ENCODE results near the gene NFIA.

Gene NFIA

DNA sequence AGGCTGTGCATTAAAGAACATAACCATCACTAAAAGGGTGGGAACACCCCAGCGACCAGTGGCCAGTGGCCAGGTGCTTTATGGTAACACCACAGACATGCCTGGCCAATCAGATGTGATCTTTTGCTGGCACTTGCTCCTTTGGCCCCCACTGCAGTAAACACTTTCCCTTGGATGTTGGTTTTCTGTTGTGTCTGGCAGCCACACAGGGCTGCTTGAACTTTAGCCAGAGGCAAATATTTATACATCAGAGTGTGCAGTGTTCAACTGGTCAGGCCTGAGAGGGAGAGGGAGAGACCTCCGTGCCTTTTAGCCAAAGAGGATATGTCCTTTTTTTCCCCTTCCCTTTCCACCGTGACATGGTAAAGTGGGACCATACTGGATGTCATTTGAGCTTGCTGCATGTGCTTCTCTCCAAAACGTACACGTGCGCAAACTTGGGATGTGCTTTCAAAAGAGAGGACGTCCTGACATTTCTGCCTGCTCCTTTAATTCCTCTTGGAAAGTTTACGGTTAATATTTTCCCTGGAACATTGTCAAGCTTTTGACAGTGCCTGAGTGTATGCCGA lies 101.2 kb downstream of the NFIA start:
- no peak for DNase-seq (ENCODE audit: low read depth)

- DNase-seq (ENCODE audit: low read depth), result no peak
These were observed 101.8 kb downstream of the NFIA start for GRCh38 chr1:61184040-61184713.

DNA sequence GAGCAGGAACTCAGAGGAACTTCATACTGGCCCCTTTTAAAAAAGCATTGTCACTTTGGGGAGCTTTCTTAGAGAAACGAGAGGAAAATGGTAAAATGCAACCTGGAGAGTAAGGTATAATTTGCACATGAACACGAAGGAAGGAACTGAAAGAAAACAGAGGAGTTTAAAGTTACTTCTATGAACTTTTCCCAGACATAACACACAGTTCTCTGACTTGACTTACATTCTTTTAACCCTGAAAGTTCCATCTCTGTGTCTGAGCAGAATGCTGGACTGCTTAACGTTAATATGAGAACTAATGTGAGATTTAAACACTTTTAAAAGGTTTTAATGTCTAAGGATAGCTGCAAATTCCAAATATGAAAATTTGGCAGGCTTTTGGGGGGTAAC lies 102.3 kb downstream of the NFIA start:
- DNase-seq (ENCODE audit: low read depth), result no peak

- no peak for DNase-seq (ENCODE audit: low read depth)
These were observed 104.4 kb downstream of the NFIA start for GRCh38 chr1:61186753-61187152.

GRCh38 chr1:61187352-61188086 lies 105.2 kb downstream of the NFIA start:
- DNase-seq (ENCODE audit: low read depth), result no peak

- DNase-seq (ENCODE audit: low read depth), result no peak
These were observed 107.8 kb downstream of the NFIA start for GRCh38 chr1:61190153-61190552.

GRCh38 chr1:61190618-61191432 lies 108.5 kb downstream of the NFIA start:
- DNase-seq (ENCODE audit: low read depth), result no peak

DNA sequence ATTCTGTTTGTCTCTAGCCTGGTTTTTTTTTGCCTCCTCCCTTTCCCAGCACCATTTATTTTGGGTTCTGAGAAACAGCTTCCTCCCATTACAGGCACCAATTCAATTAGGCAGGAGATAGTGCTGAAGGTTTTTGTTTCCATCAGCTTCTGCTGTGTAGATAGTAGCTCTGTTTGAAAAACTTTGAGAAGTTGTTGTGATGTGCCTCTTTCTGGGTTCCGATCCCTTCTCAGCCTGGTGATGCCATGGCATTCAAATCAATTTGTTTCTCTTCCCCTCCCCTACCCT lies 109.0 kb downstream of the NFIA start:
- DNase-seq (ENCODE audit: low read depth), result no peak

- no peak for DNase-seq (ENCODE audit: low read depth)
These were observed 110.4 kb downstream of the NFIA start for GRCh38 chr1:61192663-61193330.

DNA sequence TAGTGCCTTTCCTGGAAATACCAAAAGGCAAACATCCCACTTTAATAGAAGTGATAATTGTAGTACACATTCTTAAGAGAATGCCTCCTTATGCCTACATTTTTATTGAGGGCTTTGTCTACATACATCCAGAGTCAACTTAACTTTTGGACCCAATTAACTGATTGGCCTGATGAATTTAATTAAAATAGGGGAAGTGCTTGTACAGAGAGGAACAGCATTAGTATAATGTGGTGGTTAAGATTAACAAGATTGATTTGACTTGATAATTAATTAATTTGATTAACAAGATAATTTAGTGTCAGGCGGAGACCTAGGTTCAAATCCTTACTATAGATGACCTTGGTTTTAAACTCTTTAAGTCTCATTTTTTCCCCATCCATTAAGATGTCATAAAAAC lies 111.4 kb downstream of the NFIA start:
- no peak for DNase-seq (ENCODE audit: low read depth)

DNA sequence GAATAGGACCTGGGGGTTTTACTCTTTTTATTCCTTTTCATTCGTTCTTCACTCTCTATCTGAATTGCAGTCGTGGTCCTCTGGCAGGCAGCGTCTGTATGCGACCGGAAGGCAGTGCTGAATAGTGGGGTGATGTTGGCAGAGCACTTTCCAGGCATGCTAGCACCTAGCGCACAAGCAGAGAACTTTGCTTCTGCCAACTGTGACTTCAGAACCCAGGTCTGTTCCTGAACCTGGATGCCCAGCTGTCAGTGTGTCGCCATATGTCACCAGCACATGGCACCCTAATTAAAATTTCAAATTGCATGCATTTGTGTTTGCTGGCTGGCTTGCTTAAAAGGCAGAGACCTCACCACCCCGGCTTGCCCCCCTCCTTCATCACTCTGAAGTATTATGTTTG lies 116.2 kb downstream of the NFIA start:
- no peak for DNase-seq (ENCODE audit: low read depth)

DNA sequence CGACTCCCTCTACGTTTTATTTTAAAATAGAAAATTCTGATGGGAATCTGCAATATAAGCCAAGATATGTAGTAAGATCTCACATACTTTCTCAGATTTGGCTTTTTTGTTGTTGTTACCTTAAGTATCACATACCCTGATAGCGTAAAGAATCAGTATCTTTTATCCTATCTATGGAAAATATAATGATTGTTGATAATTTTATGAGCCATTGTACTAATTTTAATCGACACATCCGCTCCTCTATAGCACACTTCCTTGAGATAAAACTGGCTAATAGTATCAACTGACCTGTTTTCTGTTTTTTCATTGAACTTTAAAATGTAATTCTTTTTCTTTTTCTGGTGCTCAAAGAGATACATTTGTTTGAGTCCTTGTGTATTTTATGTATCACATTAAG lies 118.7 kb downstream of the NFIA start:
- DNase-seq (ENCODE audit: low read depth), result no peak

GRCh38 chr1:61202854-61203598 lies 120.7 kb downstream of the NFIA start:
- DNase-seq (ENCODE audit: low read depth), result no peak

DNA sequence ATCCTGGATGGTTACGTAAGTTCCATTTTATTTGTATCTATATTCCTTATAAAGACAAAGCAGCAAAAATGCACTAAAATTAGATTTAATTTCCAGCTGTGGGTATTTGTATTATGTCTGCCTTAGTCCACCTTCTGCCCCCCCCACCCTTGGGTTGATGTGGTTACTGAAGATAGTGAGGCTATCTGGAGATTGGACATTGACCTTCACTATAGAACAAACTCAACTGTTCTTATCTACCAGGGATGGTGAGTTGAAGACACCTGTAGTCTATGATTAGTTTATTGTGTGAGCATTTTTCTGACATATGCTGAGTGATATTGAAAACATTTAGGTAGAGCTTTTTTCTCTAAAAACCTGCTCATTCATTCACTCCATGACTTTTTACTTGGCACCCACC lies 122.2 kb downstream of the NFIA start:
- DNase-seq (ENCODE audit: low read depth), result no peak

DNA sequence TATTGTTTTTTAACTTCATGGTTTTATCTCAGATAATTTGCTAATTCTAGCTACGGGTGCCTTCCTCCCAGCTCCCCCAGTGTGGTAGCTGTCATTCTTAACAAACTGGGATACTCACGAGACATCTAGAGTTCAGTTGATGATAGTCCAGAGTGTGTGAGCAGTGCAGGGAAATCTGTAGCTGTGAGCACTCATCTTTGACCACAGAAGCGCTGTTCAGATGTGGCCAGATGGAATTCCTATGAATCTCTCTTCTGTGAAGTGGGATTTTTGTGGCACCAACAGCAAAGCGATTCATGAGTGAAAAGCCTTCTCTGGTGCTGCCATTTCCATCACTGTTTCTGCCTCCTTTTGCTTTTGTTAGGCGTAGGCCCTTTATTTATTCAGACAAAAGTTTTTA lies 125.1 kb downstream of the NFIA start:
- no peak for DNase-seq (ENCODE audit: low read depth)

- no peak for DNase-seq (ENCODE audit: low read depth)
These were observed 125.8 kb downstream of the NFIA start for GRCh38 chr1:61208172-61208571.

GRCh38 chr1:61208831-61209230 lies 126.5 kb downstream of the NFIA start:
- no peak for DNase-seq (ENCODE audit: low read depth)

- DNase-seq (ENCODE audit: low read depth), result no peak
These were observed 128.2 kb downstream of the NFIA start for GRCh38 chr1:61210435-61211154.

DNA sequence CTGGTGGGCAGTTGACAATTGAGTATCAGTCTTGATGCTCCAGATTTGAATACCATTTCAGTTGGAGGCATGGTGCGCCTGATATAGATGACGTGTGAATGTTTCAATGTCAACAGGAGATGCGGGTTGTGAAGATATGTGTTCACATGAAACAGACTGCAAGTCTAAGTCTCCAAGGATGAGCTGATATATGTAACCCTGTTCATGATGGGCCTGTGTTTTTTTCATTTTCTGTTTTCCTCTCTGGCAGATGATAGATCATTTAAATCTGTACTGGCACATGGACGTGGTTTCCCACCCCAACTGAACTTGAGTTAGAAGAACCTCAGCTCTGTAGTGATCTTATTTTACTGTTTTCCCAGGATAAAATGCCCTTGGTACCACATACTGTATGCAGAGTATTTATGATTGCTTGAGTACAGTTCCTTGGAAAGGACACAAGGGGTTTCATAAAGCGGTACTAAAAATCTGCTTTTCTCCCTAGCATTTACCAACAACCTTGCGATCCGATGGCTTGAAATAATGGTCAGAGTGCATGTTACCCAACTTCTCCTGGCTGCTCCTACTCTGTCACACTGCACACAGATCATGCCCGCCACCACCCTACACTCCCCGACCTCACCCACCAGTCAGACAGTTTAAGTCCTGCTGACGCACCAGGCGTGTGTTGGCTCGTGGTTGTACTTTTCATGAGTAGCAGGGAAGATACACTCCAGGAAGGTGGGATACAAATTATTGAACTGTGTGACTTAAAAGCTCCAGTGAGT lies 131.1 kb downstream of the NFIA start:
- no peak for DNase-seq (ENCODE audit: low read depth)

DNA sequence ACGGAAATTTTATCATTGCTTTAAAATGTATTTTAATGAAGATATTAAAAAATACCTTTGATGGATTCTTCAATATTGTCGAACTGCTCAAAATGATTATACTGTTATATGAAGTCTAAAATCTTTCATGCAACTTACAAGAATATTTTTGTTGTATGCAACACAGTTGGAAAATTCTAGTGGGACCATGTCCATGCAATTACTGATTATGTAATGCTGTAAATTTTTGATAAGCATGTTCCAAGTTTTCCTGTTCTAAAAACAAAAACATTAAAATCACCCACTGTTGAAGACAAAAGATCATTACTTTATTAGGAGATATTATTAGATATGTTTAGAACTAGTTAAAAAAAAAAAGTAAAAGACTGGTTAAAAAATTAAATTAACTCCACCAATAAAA lies 132.8 kb downstream of the NFIA start:
- DNase-seq (ENCODE audit: low read depth), result no peak

All from CMK (cell line).